ENCODE data around the gene NCAPD2. TPM values are rescaled to one million over a fixed set of nuclear protein-coding genes. Genes with fewer than 3 reads are reported as not detected.
"Not testable (repeated sequence)": the region's sequence is repeated elsewhere in the genome, so short reads cannot be mapped to it uniquely, and the experiment has no call there.

Gene NCAPD2
- total and polyA plus RNA-seq, 2 of the 4 experiments (the other 2 are of a cell fraction), result 35.6 to 57.9 TPM

GRCh38 chr12:6472491-6472890, 21.4 kb upstream of the NCAPD2 start:
- no peak overlapping the region for H2AK5ac ChIP-seq (ENCODE audit: low read depth, low read length)
- no peak overlapping the region for H4K5ac ChIP-seq (ENCODE audit: low read depth, low read length)
- BruUV-seq (replicated peaks), result no TSS peak
- H3K9me1 ChIP-seq (ENCODE audit: insufficient read depth, low read length), result peaks cover 6% of the 10 kb centered on the region; the same call in 1 of the 2 replicates
- ATAC-seq (ENCODE audit: low read depth), result no peak
- no peak overlapping the region for H2AFZ ChIP-seq (replicated peaks; ENCODE audit: low read length, poor library complexity)
- H3K9me3 ChIP-seq (ENCODE audit: control insufficient read depth, insufficient read depth, low read length), result no peaks in the 10 kb centered on the region
- dilution Hi-C loops (cut with HindIII; ENCODE audit: low sequenced_read_pairs, unreplicated experiment) (no loop called here), intact Hi-C loops (cut with micrococcal nuclease) (no loop called here), in situ Hi-C loops (cut with MboI; ENCODE audit: low sequenced_read_pairs) (loop anchor here (25.0 kb wide), 1 partner anchor 285 kb away; no protein-coding TSS in a partner anchor)
- H3K79me1 ChIP-seq (ENCODE audit: low read depth in 1 of 2, low read length in 2 of 2), result peaks cover 8 to 26% of the 10 kb centered on the region in 2 experiments
- H2BK15ac ChIP-seq (ENCODE audit: low read depth, low read length), result no peak overlapping the region
- DNase-seq, result no peak
- H4K8ac ChIP-seq (ENCODE audit: low read depth in 2 of 2, low read length in 2 of 2), result no peak overlapping the region
- H3K27me3 ChIP-seq (ENCODE audit: control insufficient read depth, insufficient read depth, low read length), result no peaks in the 10 kb centered on the region
- no peak overlapping the region for H3K14ac ChIP-seq (replicated peaks; ENCODE audit: low read depth, low read length)
- no peak overlapping the region for H3K4me2 ChIP-seq (ENCODE audit: low read depth, low read length)
- H3K4me3 ChIP-seq (ENCODE audit: insufficient read depth, low read depth, low read length), result no peak overlapping the region
- H4K91ac ChIP-seq (ENCODE audit: insufficient read depth, low read depth, low read length), result no peak overlapping the region
- CTCF ChIA-PET, result interaction anchor here (0.6 kb wide), 1 partner anchor 83 kb away, joined by 7 read pairs; no protein-coding TSS in a partner anchor
- peaks cover 4% of the 10 kb centered on the region for H3K4me1 ChIP-seq (ENCODE audit: control insufficient read depth, insufficient read depth, low read length)
- no peak overlapping the region for H3K4ac ChIP-seq (ENCODE audit: low read depth, low read length)
- no peaks in the 10 kb centered on the region for H3K36me3 ChIP-seq (ENCODE audit: control insufficient read depth, insufficient read depth, low read length)
- no peak overlapping the region for H2BK5ac ChIP-seq (ENCODE audit: low read depth, low read length, poor library complexity, severe bottlenecking)
- no peak overlapping the region for H3K9ac ChIP-seq (ENCODE audit: low read depth, low read length)
- no peak overlapping the region for H3K23ac ChIP-seq (ENCODE audit: low read depth, low read length)
- H2BK20ac ChIP-seq (ENCODE audit: low read depth, low read length), result no peak overlapping the region
- H3K18ac ChIP-seq (ENCODE audit: low read depth, low read length), result no peak overlapping the region
- H3K56ac ChIP-seq (ENCODE audit: extremely low read depth, insufficient read depth, low read length), result no peak overlapping the region
- POLR2A ChIA-PET (ENCODE audit: unreplicated experiment), result interaction anchor here (1.0 kb wide), 1 partner anchor 62 kb away, joined by 3 read pairs; the partner anchor contains the start of gene GAPDH
- no peak overlapping the region for H3K27ac ChIP-seq (ENCODE audit: insufficient read depth, low read length)
- H4K20me1 ChIP-seq (ENCODE audit: insufficient read depth, low read length), result peaks cover 15% of the 10 kb centered on the region
- no peak overlapping the region for H2BK120ac ChIP-seq (ENCODE audit: low read depth, low read length)
- 89% methylated on average over 3 of the region's 11 CpGs; no CpG with 5 or more reads in 1 of the 2 experiments for WGBS, 2 experiments (ENCODE audit: extremely low coverage in 2 of 2, insufficient read length in 1 of 2)
- no peak overlapping the region for H2AK9ac ChIP-seq (replicated peaks; ENCODE audit: low read depth, low read length, poor library complexity)
- no peak for TF ChIP-seq MXI1 (IDR thresholded peaks at IDR 0.05; ENCODE audit: borderline replicate concordance, low read depth, low read length)

GRCh38 chr12:6475233-6475975, 18.5 kb upstream of the NCAPD2 start:
- H3K79me1 ChIP-seq (ENCODE audit: low read depth in 1 of 2, low read length in 2 of 2); POLR2A ChIA-PET (ENCODE audit: unreplicated experiment); DNase-seq; H3K36me3 ChIP-seq (ENCODE audit: control insufficient read depth, insufficient read depth, low read length); H4K5ac ChIP-seq (ENCODE audit: low read depth, low read length); H3K27ac ChIP-seq (ENCODE audit: insufficient read depth, low read length); H2AFZ ChIP-seq (replicated peaks; ENCODE audit: low read length, poor library complexity); H4K8ac ChIP-seq (ENCODE audit: low read depth in 2 of 2, low read length in 2 of 2); H4K20me1 ChIP-seq (ENCODE audit: insufficient read depth, low read length); H3K4me2 ChIP-seq (ENCODE audit: low read depth, low read length); H3K9me1 ChIP-seq (ENCODE audit: insufficient read depth, low read length); H3K4me1 ChIP-seq (ENCODE audit: control insufficient read depth, insufficient read depth, low read length); H3K14ac ChIP-seq (replicated peaks; ENCODE audit: low read depth, low read length); H3K27me3 ChIP-seq (ENCODE audit: control insufficient read depth, insufficient read depth, low read length); H2BK5ac ChIP-seq (ENCODE audit: low read depth, low read length, poor library complexity, severe bottlenecking); in situ Hi-C loops (cut with MboI; ENCODE audit: low sequenced_read_pairs); H2AK5ac ChIP-seq (ENCODE audit: low read depth, low read length); H2BK20ac ChIP-seq (ENCODE audit: low read depth, low read length); H3K9me3 ChIP-seq (ENCODE audit: control insufficient read depth, insufficient read depth, low read length); H2BK15ac ChIP-seq (ENCODE audit: low read depth, low read length); dilution Hi-C loops (cut with HindIII; ENCODE audit: low sequenced_read_pairs, unreplicated experiment); H3K18ac ChIP-seq (ENCODE audit: low read depth, low read length); CTCF ChIA-PET; ATAC-seq (ENCODE audit: low read depth); intact Hi-C loops (cut with micrococcal nuclease); H3K4ac ChIP-seq (ENCODE audit: low read depth, low read length); H3K4me3 ChIP-seq (ENCODE audit: insufficient read depth, low read depth, low read length); H3K23ac ChIP-seq (ENCODE audit: low read depth, low read length); H3K56ac ChIP-seq (ENCODE audit: extremely low read depth, insufficient read depth, low read length); BruUV-seq (replicated peaks); H3K9ac ChIP-seq (ENCODE audit: low read depth, low read length); H4K91ac ChIP-seq (ENCODE audit: insufficient read depth, low read depth, low read length); H2AK9ac ChIP-seq (replicated peaks; ENCODE audit: low read depth, low read length, poor library complexity); H2BK120ac ChIP-seq (ENCODE audit: low read depth, low read length): not testable (repeated sequence)
- WGBS, 2 experiments (ENCODE audit: extremely low coverage in 2 of 2, insufficient read length in 1 of 2), result 92% methylated on average over 10 of the region's 48 CpGs; no CpG with 5 or more reads in 1 of the 2 experiments
